HL-60 (cell line): ENCODE measurements around the gene DOCK9.

Experiments
- CTCF ChIP-seq: IDR thresholded peaks from one replicate; pipeline ENCODE4 v1.5.1; 2011; ENCODE audit warnings: low read length, control low read depth, inconsistent platforms; ENCODE audit not compliant: insufficient read depth
- GABPA ChIP-seq: IDR thresholded peaks from 2 replicates; pipeline ENCODE4 v1.6.1; 2012; ENCODE audit warnings: low read depth
- POLR2AphosphoS5 ChIP-seq: IDR thresholded peaks from 2 replicates; pipeline ENCODE4 v1.6.1; 2012; ENCODE audit warnings: low read depth

GRCh38 chr13:98934243-98934642 is 43.6 kb downstream of the DOCK9 start:
- TF ChIP-seq POLR2AphosphoS5: no peak
- TF ChIP-seq CTCF: no peak
- TF ChIP-seq GABPA: no peak
